Calu3 (cell line): ENCODE results near the gene CD226. TPM values are rescaled to one million over a fixed set of nuclear protein-coding genes. Genes with fewer than 3 reads are reported as not detected.
"Not testable (repeated sequence)": the region's sequence is repeated elsewhere in the genome, so short reads cannot be mapped to it uniquely, and the experiment has no call there.

Experiments
- BruUV-seq: library from RNA; stranded (reverse); fragments of 400-500 nt; replicated peaks from 2 replicates; lab custom pipeline; 2021; lab: Mats Ljungman, UMichigan
- CTCF ChIA-PET: fragments of 300-600 bp; sonication (Branson Sonifier 250); formaldehyde crosslinking; loops from one replicate; lab custom pipeline; 2022; ENCODE audit warnings: antibody characterized with exemption; lab: Charles Lee
- DNase-seq: peaks from one replicate; pipeline ENCODE4 v3.0.0; 2022
- H3K27ac Mint-ChIP-seq: one replicate; pipeline ENCODE4 v1.8.0; 2022; ENCODE audit warnings: mixed read lengths; ENCODE audit not compliant: unreplicated experiment
- H3K27me3 Mint-ChIP-seq: one replicate; pipeline ENCODE4 v1.8.0; 2022; ENCODE audit warnings: mixed read lengths; ENCODE audit not compliant: unreplicated experiment
- H3K36me3 Mint-ChIP-seq: one replicate; pipeline ENCODE4 v1.8.0; 2022; ENCODE audit warnings: mild to moderate bottlenecking, moderate library complexity, mixed read lengths; ENCODE audit not compliant: insufficient read depth, unreplicated experiment
- H3K4me1 Mint-ChIP-seq: one replicate; pipeline ENCODE4 v1.8.0; 2022; ENCODE audit warnings: mild to moderate bottlenecking, low read depth, mixed read lengths; ENCODE audit not compliant: unreplicated experiment
- H3K4me3 Mint-ChIP-seq: one replicate; pipeline ENCODE4 v1.8.0; 2022; ENCODE audit warnings: mild to moderate bottlenecking, low read depth, moderate library complexity, mixed read lengths; ENCODE audit not compliant: unreplicated experiment
- H3K9me3 Mint-ChIP-seq: one replicate; pipeline ENCODE4 v1.8.0; 2022; ENCODE audit warnings: low read depth, mixed read lengths; ENCODE audit not compliant: unreplicated experiment
- intact Hi-C: fragments of 100-400 bp; cut with micrococcal nuclease; formaldehyde crosslinking; loops from one replicate; pipeline ENCODE4 v1.10.0; 2022; ENCODE audit not compliant: unreplicated experiment
- total RNA-seq: library from RNA; stranded (reverse); gene quantifications from 2 replicates; pipeline ENCODE4 v1.2.3, GENCODE V29; 2022
- TF ChIP-seq, protein P1 (sequence below): fragments of 200-600 bp; IDR thresholded peaks from one replicate; pipeline ENCODE4 v1.8.0; 2022; ENCODE audit warnings: antibody characterized with exemption; ENCODE audit not compliant: unreplicated experiment

Gene CD226
- total RNA-seq, 1 experiment from 2014 or later: 0.85 TPM

DNA sequence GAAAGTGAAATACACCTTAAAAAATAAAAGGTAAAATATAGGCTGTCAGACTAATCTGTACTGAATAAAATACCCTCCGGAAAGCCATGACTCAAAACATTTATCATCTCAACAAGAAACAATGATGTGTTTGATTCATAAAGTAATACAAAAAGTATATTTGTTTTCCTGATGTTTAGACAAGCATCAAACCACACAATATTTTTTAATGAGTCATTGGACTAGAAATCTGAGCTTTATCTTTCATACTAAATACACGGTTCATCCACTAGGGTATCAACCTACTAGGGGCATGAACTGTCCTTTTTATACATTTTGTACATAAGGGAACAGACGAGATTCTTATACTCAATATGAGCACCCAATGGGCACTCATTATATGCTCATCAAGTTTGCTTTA lies 31.3 kb downstream of the CD226 start:
- Mint-ChIP-seq H3K4me1 (peaks cover 12% of the 10 kb centered on the region), H3K9me3 (no peaks in the 10 kb centered on the region), H3K36me3 (no peaks in the 10 kb centered on the region), H3K4me3 (no peak overlapping the region), H3K27ac (no peak overlapping the region), H3K27me3 (no peaks in the 10 kb centered on the region)
- BruUV-seq: no TSS peak
- intact Hi-C loops: no loop called here
- TF ChIP-seq, protein P1, sequence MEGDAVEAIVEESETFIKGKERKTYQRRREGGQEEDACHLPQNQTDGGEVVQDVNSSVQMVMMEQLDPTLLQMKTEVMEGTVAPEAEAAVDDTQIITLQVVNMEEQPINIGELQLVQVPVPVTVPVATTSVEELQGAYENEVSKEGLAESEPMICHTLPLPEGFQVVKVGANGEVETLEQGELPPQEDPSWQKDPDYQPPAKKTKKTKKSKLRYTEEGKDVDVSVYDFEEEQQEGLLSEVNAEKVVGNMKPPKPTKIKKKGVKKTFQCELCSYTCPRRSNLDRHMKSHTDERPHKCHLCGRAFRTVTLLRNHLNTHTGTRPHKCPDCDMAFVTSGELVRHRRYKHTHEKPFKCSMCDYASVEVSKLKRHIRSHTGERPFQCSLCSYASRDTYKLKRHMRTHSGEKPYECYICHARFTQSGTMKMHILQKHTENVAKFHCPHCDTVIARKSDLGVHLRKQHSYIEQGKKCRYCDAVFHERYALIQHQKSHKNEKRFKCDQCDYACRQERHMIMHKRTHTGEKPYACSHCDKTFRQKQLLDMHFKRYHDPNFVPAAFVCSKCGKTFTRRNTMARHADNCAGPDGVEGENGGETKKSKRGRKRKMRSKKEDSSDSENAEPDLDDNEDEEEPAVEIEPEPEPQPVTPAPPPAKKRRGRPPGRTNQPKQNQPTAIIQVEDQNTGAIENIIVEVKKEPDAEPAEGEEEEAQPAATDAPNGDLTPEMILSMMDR: no peak
- no peak for DNase-seq
- CTCF ChIA-PET: no interaction called here

DNA sequence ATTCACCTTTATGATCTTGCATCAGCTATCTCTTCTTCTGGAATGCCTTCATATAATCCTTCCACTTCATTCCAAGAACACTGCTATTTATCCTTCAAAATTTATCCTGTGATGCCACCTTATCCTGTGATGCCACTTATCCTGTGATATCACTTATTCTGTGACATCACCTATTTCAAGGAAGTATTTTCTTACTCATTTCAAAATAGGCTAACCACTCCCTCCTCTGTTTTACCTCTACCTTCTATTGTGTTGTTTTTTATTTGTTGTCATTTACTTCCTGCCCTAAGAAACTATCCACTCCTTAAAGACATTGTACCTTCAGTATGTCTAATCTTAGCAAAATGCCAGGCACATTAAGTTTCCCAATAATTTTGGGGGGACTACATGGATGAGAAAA lies 38.8 kb downstream of the CD226 start:
- intact Hi-C loops: no loop called here

DNA sequence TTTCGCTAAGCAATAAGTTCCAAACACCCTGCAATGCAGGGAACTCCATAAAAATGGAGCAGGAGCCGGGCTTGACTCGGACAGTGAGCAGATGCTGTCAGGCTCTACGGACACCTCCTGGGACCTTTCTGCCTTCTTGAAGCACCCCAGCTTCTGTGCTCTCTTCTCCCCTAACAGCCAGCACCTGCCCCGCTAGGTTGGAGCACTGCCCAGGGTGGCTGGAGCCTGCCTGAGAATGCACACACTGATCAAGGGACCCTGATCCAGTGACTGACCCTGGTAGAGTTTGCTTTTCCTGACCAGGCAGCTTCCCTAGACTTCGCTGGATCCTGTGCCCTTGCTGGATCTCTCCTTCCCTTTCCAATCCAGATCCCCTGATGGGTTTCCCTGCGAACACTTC lies 40.9 kb downstream of the CD226 start:
- no peak for DNase-seq
- H3K27me3 Mint-ChIP-seq: no peaks in the 10 kb centered on the region
- no peaks in the 10 kb centered on the region for H3K36me3 Mint-ChIP-seq
- CTCF ChIA-PET: no interaction called here
- TF ChIP-seq, protein P1: no peak
- BruUV-seq: no TSS peak
- no peak overlapping the region for H3K27ac Mint-ChIP-seq
- intact Hi-C loops: no loop called here
- no peaks in the 10 kb centered on the region for H3K4me1 Mint-ChIP-seq
- no peaks in the 10 kb centered on the region for H3K9me3 Mint-ChIP-seq
- no peak overlapping the region for H3K4me3 Mint-ChIP-seq

More for the DNA sequence above, 38.8 kb downstream of the CD226 start:
- no peaks in the 10 kb centered on the region for H3K9me3 Mint-ChIP-seq
- H3K4me1 Mint-ChIP-seq: no peaks in the 10 kb centered on the region
- CTCF ChIA-PET: no interaction called here
- H3K4me3 Mint-ChIP-seq: no peak overlapping the region
- DNase-seq: no peak
- TF ChIP-seq, protein P1: no peak
- H3K27me3 Mint-ChIP-seq: no peaks in the 10 kb centered on the region
- no peak overlapping the region for H3K27ac Mint-ChIP-seq
- BruUV-seq: no TSS peak
- H3K36me3 Mint-ChIP-seq: no peaks in the 10 kb centered on the region

DNA sequence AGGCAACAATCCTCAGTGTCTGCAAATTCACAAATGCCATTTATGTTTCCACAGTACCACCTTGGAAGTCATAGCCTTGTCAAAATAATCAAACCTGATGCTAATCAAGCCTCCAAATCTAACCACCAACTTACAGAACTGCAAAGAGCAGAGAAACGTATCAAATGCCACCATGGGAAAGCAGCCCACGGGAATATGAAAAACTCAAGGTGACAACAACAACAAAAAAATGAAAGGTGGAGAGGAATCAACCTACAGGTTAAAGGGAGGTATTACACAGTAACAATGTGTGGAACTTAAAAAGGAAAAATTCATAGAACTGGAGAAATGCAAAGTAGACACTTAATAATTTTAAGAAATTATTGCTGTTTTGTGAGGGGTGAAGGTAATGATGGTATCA lies 46.7 kb downstream of the CD226 start:
- intact Hi-C loops: no loop called here
- H3K9me3 Mint-ChIP-seq: no peaks in the 10 kb centered on the region
- TF ChIP-seq, protein P1: no peak
- H3K27ac Mint-ChIP-seq: no peak overlapping the region
- DNase-seq: no peak
- CTCF ChIA-PET: no interaction called here
- BruUV-seq: no TSS peak
- no peak overlapping the region for H3K4me3 Mint-ChIP-seq
- H3K27me3 Mint-ChIP-seq: no peaks in the 10 kb centered on the region
- no peaks in the 10 kb centered on the region for H3K4me1 Mint-ChIP-seq
- H3K36me3 Mint-ChIP-seq: no peaks in the 10 kb centered on the region

DNA sequence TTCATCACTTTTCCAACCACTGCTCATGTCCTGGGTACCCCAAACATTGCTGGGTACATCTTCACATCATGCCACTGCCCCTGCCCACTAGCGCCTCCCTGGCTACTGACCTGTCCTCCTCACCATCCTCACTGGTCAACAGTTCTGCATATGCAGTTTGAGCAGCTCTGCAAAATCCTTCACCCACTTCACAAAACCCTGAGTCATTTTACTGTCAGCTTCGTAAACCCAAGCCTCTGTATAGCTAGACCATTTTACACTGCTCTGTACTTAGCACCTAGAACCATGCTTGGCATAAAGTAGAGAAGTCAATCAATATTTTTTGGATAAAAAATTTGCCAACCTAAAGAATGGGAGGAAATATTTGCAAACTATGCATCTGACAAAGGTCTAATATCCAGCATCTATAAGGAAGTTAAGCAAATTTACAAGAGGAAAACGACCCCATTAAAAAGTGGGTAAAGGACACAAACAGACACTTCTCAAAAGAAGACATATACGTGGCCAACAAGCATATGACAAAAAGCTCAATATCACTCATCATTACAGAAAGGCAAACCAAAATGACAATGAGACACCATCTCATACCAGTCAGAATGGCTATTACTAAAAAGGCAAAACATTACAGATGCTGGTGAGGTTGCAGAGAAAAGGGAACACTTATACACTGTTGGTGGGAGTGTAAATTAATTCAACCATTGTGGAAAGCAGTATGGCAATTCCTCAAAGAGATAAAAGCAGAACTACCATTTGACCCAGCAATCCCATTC lies 48.3 kb downstream of the CD226 start:
- intact Hi-C loops, H3K36me3 Mint-ChIP-seq, H3K9me3 Mint-ChIP-seq, BruUV-seq, DNase-seq, H3K27me3 Mint-ChIP-seq, CTCF ChIA-PET, H3K4me3 Mint-ChIP-seq, H3K27ac Mint-ChIP-seq, H3K4me1 Mint-ChIP-seq: not testable (repeated sequence)
